K562 (cell line): ENCODE data around the gene GLIS2. TPM values are rescaled to one million over a fixed set of nuclear protein-coding genes. Genes with fewer than 3 reads are reported as not detected.

Experiments used
- ATAC-seq: fragments of 200-7000 bp; cut with Tn5 transposase; 3 replicates; pipeline ENCODE4 v1.9.1; 2020; ENCODE audit warnings: moderate library complexity
- BruUV-seq: library from RNA; stranded (reverse); fragments of 400-500 nt; replicated peaks from 2 replicates; lab custom pipeline; 2021; lab: Mats Ljungman, UMichigan
- CTCF ChIA-PET: fragments of 300-600 bp; formaldehyde crosslinking; extraction: SDS; loops from one replicate; lab custom pipeline; 2021; ENCODE audit warnings: low intra/inter-chr PET ratio; lab: Yijun Ruan, JAX
- POLR2A ChIA-PET: fragments of 300-600, 350-650 bp; sonication (Branson Sonifier 250); formaldehyde crosslinking; extraction: SDS; loops from one replicate; lab custom pipeline; 2021; ENCODE audit warnings: antibody characterized with exemption, inconsistent platforms; lab: Yijun Ruan, JAX
- DNase-seq, 4 experiments: peaks; one replicate each; pipeline versions ENCODE4 v3.0.0 to v3.0.0-alpha.2; 2011 to 2018; ENCODE audit warnings: low spot score in 3 of 4, mixed read lengths in 3 of 4; ENCODE audit errors: extremely low read depth in 1 of 4
- FAIRE-seq: peaks from 2 replicates; lab custom pipeline; 2011; peaks lifted over from hg19 to GRCh38; lab: Jason Lieb, UNC
- H2AFZ ChIP-seq: 2 replicates; pipeline ENCODE4 v1.6.0; 2011; ENCODE audit warnings: low read depth, low read length, control low read depth, inconsistent platforms
- H3K27ac ChIP-seq: fragments of 200-600 bp; 3 replicates; pipeline ENCODE4 v1.8.0; 2011; ENCODE audit warnings: low read depth, mild to moderate bottlenecking, control low read depth, inconsistent platforms, low read length, moderate library complexity, mixed read lengths; ENCODE audit errors: extremely low read depth
- H3K27me3 ChIP-seq, 2 experiments: fragments of 300-600 bp in 1 of 2; 2 replicates in 1 of 2; 3 replicates in 1 of 2; pipeline versions ENCODE4 v1.6.0 to v1.8.0; 2011; ENCODE audit warnings: inconsistent platforms in 2 of 2, low read length in 2 of 2, mild to moderate bottlenecking in 1 of 2, mixed read lengths in 1 of 2, moderate library complexity in 1 of 2; ENCODE audit not compliant: control insufficient read depth in 2 of 2, insufficient read depth in 2 of 2
- H3K36me3 ChIP-seq: fragments of 300-600 bp; 3 replicates; pipeline ENCODE4 v1.8.0; 2011; ENCODE audit warnings: mild to moderate bottlenecking, low read length, inconsistent platforms; ENCODE audit not compliant: control insufficient read depth, insufficient read depth
- H3K4me1 ChIP-seq, 2 experiments: fragments of 200-600 bp in 1 of 2; replicated peaks in 1 of 2; 2 replicates in 1 of 2; 3 replicates in 1 of 2; pipeline versions ENCODE4 v1.5.1 to v1.8.0; 2011; ENCODE audit warnings: inconsistent platforms in 2 of 2, low read length in 2 of 2, mild to moderate bottlenecking in 1 of 2, mixed read lengths in 1 of 2, moderate library complexity in 1 of 2; ENCODE audit not compliant: control insufficient read depth in 2 of 2, insufficient read depth in 2 of 2
- H3K4me2 ChIP-seq: 2 replicates; pipeline ENCODE4 v1.6.1; 2011; ENCODE audit warnings: low read length, control low read depth, inconsistent platforms, mixed read lengths; ENCODE audit not compliant: insufficient read depth
- H3K4me3 ChIP-seq: fragments of 200-600 bp; sonication (generic), shearing (Covaris generic); 2 replicates; pipeline ENCODE4 v1.5.1; 2016; ENCODE audit warnings: control low read depth, inconsistent platforms
- H3K79me2 ChIP-seq: fragments of 200-600 bp; 3 replicates; pipeline ENCODE4 v1.8.0; 2011; ENCODE audit warnings: low read length, inconsistent platforms; ENCODE audit not compliant: control insufficient read depth, insufficient read depth
- H3K9ac ChIP-seq, 2 experiments: 2 replicates each; pipeline versions ENCODE4 v1.6.0 to v1.6.1; 2011; ENCODE audit warnings: low read depth in 2 of 2, low read length in 2 of 2, control low read depth in 1 of 2, inconsistent platforms in 1 of 2, mild to moderate bottlenecking in 1 of 2, mixed read lengths in 1 of 2; ENCODE audit not compliant: insufficient read depth in 1 of 2
- H3K9me1 ChIP-seq: one replicate; pipeline ENCODE4 v1.6.0; 2011; ENCODE audit warnings: inconsistent platforms, mild to moderate bottlenecking, low read length, moderate library complexity; ENCODE audit not compliant: control insufficient read depth, insufficient read depth
- H3K9me3 ChIP-seq: replicated peaks from 2 replicates; pipeline ENCODE4 v1.5.1; 2011; ENCODE audit warnings: low read depth, low read length, inconsistent platforms; ENCODE audit not compliant: control insufficient read depth, insufficient read depth
- H4K20me1 ChIP-seq: replicated peaks from 2 replicates; pipeline ENCODE4 v1.6.1; 2011; ENCODE audit warnings: low read length, inconsistent platforms, mixed read lengths; ENCODE audit not compliant: control insufficient read depth, insufficient read depth
- BACH1 ChIP-seq: fragments of 200-800 bp; sonication (Bioruptor generic); IDR thresholded peaks from 2 replicates; pipeline ENCODE4 v1.6.1; 2016; ENCODE audit warnings: missing genetic modification characterization, missing compliant biosample characterization
- BCOR ChIP-seq: fragments of 450-650 bp; IDR thresholded peaks from 2 replicates; pipeline ENCODE4 v1.6.1; 2016
- GTF2E2 ChIP-seq: fragments of 200-800 bp; sonication (Bioruptor generic); IDR thresholded peaks from 2 replicates; pipeline ENCODE4 v1.6.1; 2016; ENCODE audit warnings: missing genetic modification characterization, missing compliant biosample characterization
- HNRNPL ChIP-seq: fragments of 200-400 bp; formaldehyde crosslinking; IDR thresholded peaks from 2 replicates; pipeline ENCODE4 v1.6.1; 2017; ENCODE audit warnings: low read depth, mild to moderate bottlenecking, low read length
- MAZ ChIP-seq, 2 experiments: fragments of 450-650 bp in 1 of 2; sonication (generic) in 1 of 2; formaldehyde crosslinking; IDR thresholded peaks in 1 of 2; conservative IDR thresholded peaks in 1 of 2; 2 replicates each; pipeline versions ENCODE4 v1.4.0 to v1.5.0; 2020; ENCODE audit warnings: mild to moderate bottlenecking in 1 of 2, missing genetic modification reagents in 1 of 2
- MEIS2 ChIP-seq: fragments of 450-650 bp; IDR thresholded peaks from 2 replicates; pipeline ENCODE4 v1.6.1; 2014; ENCODE audit warnings: mild to moderate bottlenecking; ENCODE audit not compliant: partially characterized antibody
- NFIC ChIP-seq: fragments of 450-650 bp; IDR thresholded peaks from 2 replicates; pipeline ENCODE4 v1.6.1; 2017; ENCODE audit warnings: mild to moderate bottlenecking, inconsistent platforms
- OTX1 ChIP-seq: fragments of 450-650 bp; formaldehyde crosslinking; IDR thresholded peaks from 2 replicates; pipeline ENCODE4 v1.4.0; 2022; ENCODE audit warnings: mild to moderate bottlenecking
- PML ChIP-seq: IDR thresholded peaks from 2 replicates; pipeline ENCODE4 v1.6.1; 2012; ENCODE audit warnings: low read length, inconsistent platforms
- SMARCA5 ChIP-seq: fragments of 450-650 bp; IDR thresholded peaks from 2 replicates; pipeline ENCODE4 v1.6.1; 2016
- TAF1 ChIP-seq: IDR thresholded peaks from 2 replicates; pipeline ENCODE4 v1.6.1; 2011; ENCODE audit warnings: mild to moderate bottlenecking, low read length, moderate library complexity; ENCODE audit not compliant: insufficient read depth, control insufficient read depth, severe bottlenecking; ENCODE audit errors: extremely low read depth
- ZNF133 ChIP-seq: fragments of 250-450 bp; sonication (Bioruptor Pico); IDR thresholded peaks from 2 replicates; pipeline ENCODE4 v1.4.0; 2020; ENCODE audit warnings: mild to moderate bottlenecking
- ZNF589 ChIP-seq: fragments of 200-800 bp; sonication (Bioruptor generic); IDR thresholded peaks from 2 replicates; pipeline ENCODE4 v1.6.1; 2016; ENCODE audit warnings: low read depth, missing genetic modification characterization, missing compliant biosample characterization
- ZNF695 ChIP-seq: fragments of 450-650 bp; formaldehyde crosslinking; IDR thresholded peaks from 2 replicates; pipeline ENCODE4 v1.4.0; 2020; ENCODE audit warnings: mild to moderate bottlenecking, moderate library complexity
- whole genome bisulfite sequencing: fragments of 100-300 bp; shearing (Covaris generic); methylation state at CpG from one replicate; pipeline ENCODE4 v1.1.6; 2016; ENCODE audit warnings: low coverage, mixed read lengths; ENCODE audit not compliant: insufficient coverage; ENCODE audit errors: missing lambda C conversion rate; 5-methylcytosine and 5-hydroxymethylcytosine counted together
- in situ Hi-C: fragments of 300-500 bp; cut with MboI; formaldehyde crosslinking; loops from 4 replicates; pipeline ENCODE4 v1.15.0; 2018; ENCODE audit warnings: inconsistent platforms, mixed read lengths
- intact Hi-C: fragments of 100-400 bp; cut with micrococcal nuclease; formaldehyde crosslinking; loops from 2 replicates; pipeline ENCODE4 v1.14.2; 2022
- polyA plus RNA-seq, 8 experiments: library from polyadenylated mRNA; depleted of rRNA in 4 of 8; stranded (reverse) in 5 of 8; unstranded in 3 of 8; fragments of >200 nt; fragmentation: Nextera tagmentation in 2 of 8; fragmentation: Illumina TruSeq in 1 of 8; extraction: Ambion mirVana in 2 of 8; extraction: Trizol in 1 of 8; gene quantifications; 2 replicates each; pipeline versions ENCODE4 v1.2.1 to v1.2.3, GENCODE V29; 2011 to 2014; ENCODE audit warnings: inconsistent platforms in 1 of 8, missing spikeins in 1 of 8
- total RNA-seq, 7 experiments: library from RNA; depleted of rRNA in 6 of 7; stranded (reverse); fragments of >200 nt in 6 of 7; fragmentation: Illumina TruSeq in 2 of 7; extraction: Trizol in 2 of 7; gene quantifications; 2 replicates each; pipeline versions ENCODE4 v1.2.1 to v1.2.3, GENCODE V29; 2011 to 2021; ENCODE audit warnings: low replicate concordance in 1 of 7
- TF ChIP-seq, protein P1 (sequence below): fragments of 450-650 bp; formaldehyde crosslinking; IDR thresholded peaks from 2 replicates; pipeline ENCODE4 v1.4.0; 2022; ENCODE audit warnings: missing genetic modification characterization
- TF ChIP-seq, protein P2 (sequence below): fragments of 450-650 bp; IDR thresholded peaks from 2 replicates; pipeline ENCODE4 v1.6.1; 2017; ENCODE audit warnings: antibody characterized with exemption, mild to moderate bottlenecking
- TF ChIP-seq, protein P3 (sequence below): fragments of 250-450 bp; sonication (Bioruptor Pico); IDR thresholded peaks from 2 replicates; pipeline ENCODE4 v1.5.0; 2020; ENCODE audit warnings: mild to moderate bottlenecking, borderline replicate concordance

Gene GLIS2
- total and polyA plus RNA-seq, 9 of the 15 experiments (the other 6 are each of a cell fraction or from before 2014, with no cell fraction given): 0.10 to 9.0 (median 0.57) TPM

DNA sequence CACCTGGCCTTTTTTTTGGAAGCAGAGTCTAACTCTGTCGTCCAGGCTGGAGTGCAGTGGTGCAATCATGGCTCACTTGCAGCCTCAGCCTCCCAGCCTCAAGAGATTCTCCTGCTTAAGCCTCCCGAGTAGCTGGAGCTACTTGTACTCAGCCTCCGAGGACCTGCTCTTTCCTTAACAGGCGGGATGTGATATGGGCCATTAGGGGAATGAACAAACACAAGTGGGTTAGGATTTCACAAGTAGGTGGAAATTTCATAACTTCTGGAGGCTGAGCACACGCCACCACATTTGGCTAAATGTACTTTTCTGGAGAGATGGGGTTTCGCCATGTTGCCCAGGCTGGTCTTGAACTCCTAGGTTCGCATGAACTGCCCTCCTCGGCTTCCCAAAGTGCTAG is 31.1 kb downstream of the GLIS2 start:
- 91% methylated on average over 8 of the region's 8 CpGs for WGBS
- POLR2A ChIA-PET: no interaction called here
- no TSS peak for BruUV-seq
- peaks cover 60% of the 10 kb centered on the region; the same call in 2 of the 3 replicates for H3K36me3 ChIP-seq
- CTCF ChIA-PET: no interaction called here
- H3K4me2 ChIP-seq: no peak overlapping the region
- ATAC-seq (no peak), DNase-seq (no peak), FAIRE-seq (no peak)
- in situ Hi-C loops: loop anchor here (5.0 kb wide), 1 partner anchor 75 kb away; the partner anchor contains the start of gene TFAP4
- H3K79me2 ChIP-seq: peaks cover 85% of the 10 kb centered on the region
- no peak overlapping the region for H3K27ac ChIP-seq
- peak overlapping the region in 1 of 2 experiments; percentile 73; a peak in 1 of 4 replicates for H3K9ac ChIP-seq
- peaks cover 9% of the 10 kb centered on the region; the same call in 1 of the 2 replicates for H3K9me3 ChIP-seq
- intact Hi-C loops: no loop called here
- H4K20me1 ChIP-seq: peaks cover 13% of the 10 kb centered on the region; the same call in 1 of the 2 replicates
- H3K4me3 ChIP-seq: no peak overlapping the region
- no peaks in the 10 kb centered on the region for H3K9me1 ChIP-seq
- H2AFZ ChIP-seq: no peak overlapping the region
- H3K4me1 ChIP-seq: peaks cover 22 to 44% of the 10 kb centered on the region in 2 experiments; a peak in 4 of 5 replicates
- no peaks in the 10 kb centered on the region for H3K27me3 ChIP-seq
- no peak for TF ChIP-seq TAF1
- TF ChIP-seq, protein P1, sequence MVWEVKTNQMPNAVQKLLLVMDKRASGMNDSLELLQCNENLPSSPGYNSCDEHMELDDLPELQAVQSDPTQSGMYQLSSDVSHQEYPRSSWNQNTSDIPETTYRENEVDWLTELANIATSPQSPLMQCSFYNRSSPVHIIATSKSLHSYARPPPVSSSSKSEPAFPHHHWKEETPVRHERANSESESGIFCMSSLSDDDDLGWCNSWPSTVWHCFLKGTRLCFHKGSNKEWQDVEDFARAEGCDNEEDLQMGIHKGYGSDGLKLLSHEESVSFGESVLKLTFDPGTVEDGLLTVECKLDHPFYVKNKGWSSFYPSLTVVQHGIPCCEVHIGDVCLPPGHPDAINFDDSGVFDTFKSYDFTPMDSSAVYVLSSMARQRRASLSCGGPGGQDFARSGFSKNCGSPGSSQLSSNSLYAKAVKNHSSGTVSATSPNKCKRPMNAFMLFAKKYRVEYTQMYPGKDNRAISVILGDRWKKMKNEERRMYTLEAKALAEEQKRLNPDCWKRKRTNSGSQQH: no peak
- TF ChIP-seq, protein P2, sequence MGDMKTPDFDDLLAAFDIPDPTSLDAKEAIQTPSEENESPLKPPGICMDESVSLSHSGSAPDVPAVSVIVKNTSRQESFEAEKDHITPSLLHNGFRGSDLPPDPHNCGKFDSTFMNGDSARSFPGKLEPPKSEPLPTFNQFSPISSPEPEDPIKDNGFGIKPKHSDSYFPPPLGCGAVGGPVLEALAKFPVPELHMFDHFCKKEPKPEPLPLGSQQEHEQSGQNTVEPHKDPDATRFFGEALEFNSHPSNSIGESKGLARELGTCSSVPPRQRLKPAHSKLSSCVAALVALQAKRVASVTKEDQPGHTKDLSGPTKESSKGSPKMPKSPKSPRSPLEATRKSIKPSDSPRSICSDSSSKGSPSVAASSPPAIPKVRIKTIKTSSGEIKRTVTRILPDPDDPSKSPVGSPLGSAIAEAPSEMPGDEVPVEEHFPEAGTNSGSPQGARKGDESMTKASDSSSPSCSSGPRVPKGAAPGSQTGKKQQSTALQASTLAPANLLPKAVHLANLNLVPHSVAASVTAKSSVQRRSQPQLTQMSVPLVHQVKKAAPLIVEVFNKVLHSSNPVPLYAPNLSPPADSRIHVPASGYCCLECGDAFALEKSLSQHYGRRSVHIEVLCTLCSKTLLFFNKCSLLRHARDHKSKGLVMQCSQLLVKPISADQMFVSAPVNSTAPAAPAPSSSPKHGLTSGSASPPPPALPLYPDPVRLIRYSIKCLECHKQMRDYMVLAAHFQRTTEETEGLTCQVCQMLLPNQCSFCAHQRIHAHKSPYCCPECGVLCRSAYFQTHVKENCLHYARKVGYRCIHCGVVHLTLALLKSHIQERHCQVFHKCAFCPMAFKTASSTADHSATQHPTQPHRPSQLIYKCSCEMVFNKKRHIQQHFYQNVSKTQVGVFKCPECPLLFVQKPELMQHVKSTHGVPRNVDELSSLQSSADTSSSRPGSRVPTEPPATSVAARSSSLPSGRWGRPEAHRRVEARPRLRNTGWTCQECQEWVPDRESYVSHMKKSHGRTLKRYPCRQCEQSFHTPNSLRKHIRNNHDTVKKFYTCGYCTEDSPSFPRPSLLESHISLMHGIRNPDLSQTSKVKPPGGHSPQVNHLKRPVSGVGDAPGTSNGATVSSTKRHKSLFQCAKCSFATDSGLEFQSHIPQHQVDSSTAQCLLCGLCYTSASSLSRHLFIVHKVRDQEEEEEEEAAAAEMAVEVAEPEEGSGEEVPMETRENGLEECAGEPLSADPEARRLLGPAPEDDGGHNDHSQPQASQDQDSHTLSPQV: no peak
- TF ChIP-seq GTF2E2: no peak
- no peak for TF ChIP-seq NFIC
- TF ChIP-seq, protein P3, sequence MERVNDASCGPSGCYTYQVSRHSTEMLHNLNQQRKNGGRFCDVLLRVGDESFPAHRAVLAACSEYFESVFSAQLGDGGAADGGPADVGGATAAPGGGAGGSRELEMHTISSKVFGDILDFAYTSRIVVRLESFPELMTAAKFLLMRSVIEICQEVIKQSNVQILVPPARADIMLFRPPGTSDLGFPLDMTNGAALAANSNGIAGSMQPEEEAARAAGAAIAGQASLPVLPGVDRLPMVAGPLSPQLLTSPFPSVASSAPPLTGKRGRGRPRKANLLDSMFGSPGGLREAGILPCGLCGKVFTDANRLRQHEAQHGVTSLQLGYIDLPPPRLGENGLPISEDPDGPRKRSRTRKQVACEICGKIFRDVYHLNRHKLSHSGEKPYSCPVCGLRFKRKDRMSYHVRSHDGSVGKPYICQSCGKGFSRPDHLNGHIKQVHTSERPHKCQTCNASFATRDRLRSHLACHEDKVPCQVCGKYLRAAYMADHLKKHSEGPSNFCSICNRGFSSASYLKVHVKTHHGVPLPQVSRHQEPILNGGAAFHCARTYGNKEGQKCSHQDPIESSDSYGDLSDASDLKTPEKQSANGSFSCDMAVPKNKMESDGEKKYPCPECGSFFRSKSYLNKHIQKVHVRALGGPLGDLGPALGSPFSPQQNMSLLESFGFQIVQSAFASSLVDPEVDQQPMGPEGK: no peak
- no peak for TF ChIP-seq OTX1 (CRISPR knock-in tag)
- TF ChIP-seq ZNF695 (CRISPR knock-in tag): no peak
- no peak for TF ChIP-seq MEIS2
- no peak for TF ChIP-seq HNRNPL
- TF ChIP-seq PML: no peak
- TF ChIP-seq ZNF589 (CRISPR knock-in tag): no peak
- TF ChIP-seq ZNF133 (CRISPR knock-in tag): no peak
- no peak for TF ChIP-seq SMARCA5
- no peak for TF ChIP-seq BACH1 (tag)
- no peak for TF ChIP-seq MAZ (CRISPR knock-in tag; conservative IDR thresholded peaks at IDR 0.05 in 1 of 2, IDR thresholded peaks at IDR 0.05 in 1 of 2)
- TF ChIP-seq BCOR: no peak
